ENCODE data around the gene VRTN. TPM values are rescaled to one million over a fixed set of nuclear protein-coding genes. Genes with fewer than 3 reads are reported as not detected.

Gene VRTN
- total RNA-seq, 1 experiment from 2014 or later = 104 TPM

DNA sequence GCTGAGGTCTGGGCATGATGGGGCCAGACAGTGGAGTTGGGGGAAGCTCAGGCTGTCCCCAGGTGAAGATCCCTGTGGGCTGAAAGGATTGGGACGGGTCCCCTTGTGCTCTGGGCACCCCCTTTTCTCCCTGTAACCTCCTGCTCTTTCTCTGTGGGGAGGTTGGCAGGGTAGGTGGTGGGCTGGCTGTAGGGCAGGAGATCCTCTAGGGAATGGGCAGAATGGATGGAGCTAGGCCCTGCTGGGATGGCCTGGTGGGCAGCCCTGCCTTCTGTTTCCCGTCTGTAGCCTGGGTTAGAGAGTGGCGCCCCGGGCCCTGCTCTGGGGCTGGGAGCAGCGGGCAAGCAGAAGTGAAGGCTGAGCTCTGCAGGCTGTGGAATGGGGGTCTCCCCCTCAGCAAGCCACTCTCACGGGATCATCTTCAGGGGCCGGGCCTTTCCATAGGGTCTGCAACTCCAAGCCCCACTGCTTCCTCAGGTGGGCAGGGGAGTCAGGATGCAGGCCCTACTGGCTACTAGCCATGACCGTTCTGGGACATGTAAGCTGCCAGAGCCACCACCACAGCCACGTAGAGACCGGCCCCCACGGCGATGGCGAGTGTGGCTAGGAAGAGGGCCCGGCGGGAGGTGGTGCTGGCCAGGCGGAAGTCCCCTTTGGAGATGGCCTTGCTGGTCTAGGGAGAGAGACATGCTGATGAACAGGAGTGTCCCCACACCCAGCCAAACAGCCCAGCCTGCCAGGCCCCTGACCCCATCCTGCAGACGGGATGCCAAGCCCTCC lies 58.9 kb downstream of the VRTN start:
- Histone ChIP-seq H3K4me1 (ENCODE audit: insufficient read depth, low read length) (no peaks in the 10 kb centered on the region), H3K27ac (ENCODE audit: insufficient read length, low read depth, low read length) (no peak overlapping the region), H2BK5ac (ENCODE audit: insufficient read length, low read length) (no peak overlapping the region), H3K79me2 (ENCODE audit: insufficient read depth, low read length) (no peaks in the 10 kb centered on the region), H3K23me2 (ENCODE audit: insufficient read length, low read depth, low read length, poor library complexity, severe bottlenecking) (no peaks in the 10 kb centered on the region), H3K9ac (ENCODE audit: extremely low read depth, insufficient read length, low read length) (no peak overlapping the region), H3K18ac (ENCODE audit: insufficient read length, low read depth, low read length) (no peak overlapping the region), H3K4me2 (ENCODE audit: insufficient read depth, insufficient read length, low read length) (no peak overlapping the region), H3K56ac (ENCODE audit: insufficient read length, low read depth, low read length) (no peak overlapping the region), H3K23ac (ENCODE audit: insufficient read length, low read depth, low read length) (no peak overlapping the region), H2AK5ac (ENCODE audit: insufficient read length, low read length) (no peak overlapping the region), H4K5ac (ENCODE audit: insufficient read length, low read depth, low read length) (no peak overlapping the region), H3T11ph (ENCODE audit: low read length) (no peak overlapping the region), H2BK12ac (ENCODE audit: insufficient read length, low read depth, low read length) (no peak overlapping the region), H2BK120ac (ENCODE audit: low read depth, low read length, poor library complexity, severe bottlenecking) (no peak overlapping the region), H3K9me3 (ENCODE audit: control insufficient read depth, low read depth, low read length) (no peaks in the 10 kb centered on the region), H4K8ac (replicated peaks; ENCODE audit: insufficient read length, low read depth, low read length) (no peak overlapping the region), H3K79me1 (ENCODE audit: insufficient read depth, low read depth, low read length, poor library complexity, severe bottlenecking) (no peaks in the 10 kb centered on the region), H4K20me1 (ENCODE audit: control insufficient read depth, insufficient read depth, insufficient read length) (no peaks in the 10 kb centered on the region), H2BK20ac (ENCODE audit: low read depth, low read length, poor library complexity, severe bottlenecking) (no peak overlapping the region), H2AFZ (ENCODE audit: low read length) (no peak overlapping the region), H2BK15ac (ENCODE audit: low read depth, low read length) (no peak overlapping the region), H3K4ac (ENCODE audit: low read depth, low read length) (no peak overlapping the region), H4K91ac (ENCODE audit: insufficient read length, low read depth, low read length) (no peak overlapping the region), H3K27me3 (ENCODE audit: insufficient read depth, low read length) (no peaks in the 10 kb centered on the region), H3K14ac (ENCODE audit: insufficient read depth, low read length) (no peak overlapping the region; the same call in 1 of the 2 replicates)
- Mint-ChIP-seq H3K4me1 (peaks cover 6 to 17% of the 10 kb centered on the region in 2 experiments), H3K4me3 (no peak overlapping the region), H3K27ac (no peak overlapping the region), H3K9me3 (no peaks in the 10 kb centered on the region; a peak in 1 of 5 replicates), H3K27me3 (ENCODE audit: low read depth) (peaks cover 2% of the 10 kb centered on the region), H3K36me3 (ENCODE audit: insufficient read depth in 1 of 3, low read depth in 3 of 3) (no peaks in the 10 kb centered on the region; a peak in 1 of 7 replicates)
- DNase-seq = no peak
- no CpG with 5 or more reads among the region's 17 CpGs for WGBS (ENCODE audit: extremely low coverage, insufficient read length, low lambda C conversion rate)
- TF ChIP-seq, protein P1, sequence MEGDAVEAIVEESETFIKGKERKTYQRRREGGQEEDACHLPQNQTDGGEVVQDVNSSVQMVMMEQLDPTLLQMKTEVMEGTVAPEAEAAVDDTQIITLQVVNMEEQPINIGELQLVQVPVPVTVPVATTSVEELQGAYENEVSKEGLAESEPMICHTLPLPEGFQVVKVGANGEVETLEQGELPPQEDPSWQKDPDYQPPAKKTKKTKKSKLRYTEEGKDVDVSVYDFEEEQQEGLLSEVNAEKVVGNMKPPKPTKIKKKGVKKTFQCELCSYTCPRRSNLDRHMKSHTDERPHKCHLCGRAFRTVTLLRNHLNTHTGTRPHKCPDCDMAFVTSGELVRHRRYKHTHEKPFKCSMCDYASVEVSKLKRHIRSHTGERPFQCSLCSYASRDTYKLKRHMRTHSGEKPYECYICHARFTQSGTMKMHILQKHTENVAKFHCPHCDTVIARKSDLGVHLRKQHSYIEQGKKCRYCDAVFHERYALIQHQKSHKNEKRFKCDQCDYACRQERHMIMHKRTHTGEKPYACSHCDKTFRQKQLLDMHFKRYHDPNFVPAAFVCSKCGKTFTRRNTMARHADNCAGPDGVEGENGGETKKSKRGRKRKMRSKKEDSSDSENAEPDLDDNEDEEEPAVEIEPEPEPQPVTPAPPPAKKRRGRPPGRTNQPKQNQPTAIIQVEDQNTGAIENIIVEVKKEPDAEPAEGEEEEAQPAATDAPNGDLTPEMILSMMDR (conservative IDR thresholded peaks at IDR 0.05) = no peak
